ENCODE results near the gene MANF. TPM values are rescaled to one million over a fixed set of nuclear protein-coding genes. Genes with fewer than 3 reads are reported as not detected.
"Not testable (repeated sequence)": the region's sequence is repeated elsewhere in the genome, so short reads cannot be mapped to it uniquely, and the experiment has no call there.

MANF gene
- polyA plus RNA-seq, 3 donors from 2014 or later, result 58.7 to 109 (median 82.4) TPM

DNA sequence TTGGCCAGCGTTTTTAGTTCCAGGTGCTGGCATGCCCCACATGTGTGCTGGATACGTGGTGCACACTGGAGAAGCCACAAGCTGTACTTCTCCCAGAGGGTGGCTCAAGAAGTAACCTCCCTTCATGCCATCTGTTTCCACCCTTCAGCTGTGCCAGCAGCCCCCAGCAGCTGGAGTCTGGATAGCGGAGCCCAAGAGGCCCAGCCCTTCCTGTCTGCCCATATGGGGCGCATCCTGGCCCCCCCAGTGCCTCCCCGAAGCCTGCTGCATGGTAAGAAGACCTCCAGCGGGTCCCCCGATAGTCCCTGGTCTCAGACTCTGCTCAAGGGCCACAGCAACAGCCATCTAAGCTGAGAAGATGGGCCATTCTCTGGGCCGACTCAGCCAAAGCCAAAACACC lies 5.8 kb upstream of the MANF start:
- peaks cover 13% of the 10 kb centered on the region in 2 donors for H3K4me1 Mint-ChIP-seq
- peak overlapping the region in 1 of 6 donors; percentile 71 for H3K27ac Mint-ChIP-seq
- H3K4me3 Mint-ChIP-seq, result no peak overlapping the region
- H3K9me3 Mint-ChIP-seq, result no peaks in the 10 kb centered on the region
- no peak for DNase-seq
- peaks cover 0 to 4% (median 3%) of the 10 kb centered on the region in 3 donors for H3K27me3 Mint-ChIP-seq (ENCODE audit: low read depth in 3 of 3)
- H3K36me3 Mint-ChIP-seq, result peaks cover 0 to 5% (median 0%) of the 10 kb centered on the region in 3 donors

- peaks cover 19% of the 10 kb centered on the region in 2 donors for H3K4me1 Mint-ChIP-seq
- H3K36me3 Mint-ChIP-seq, result peaks cover 0 to 5% (median 0%) of the 10 kb centered on the region in 3 donors
- peak overlapping the region in 1 of 6 donors; percentile 34 for H3K27ac Mint-ChIP-seq
- no peaks in the 10 kb centered on the region for H3K9me3 Mint-ChIP-seq
- H3K27me3 Mint-ChIP-seq (ENCODE audit: low read depth in 3 of 3), result peaks cover 3 to 9% (median 8%) of the 10 kb centered on the region in 3 donors
- H3K4me3 Mint-ChIP-seq, result no peak overlapping the region
- no peak for DNase-seq
These were observed 5.2 kb upstream of the MANF start for GRCh38 chr3:51379746-51380455.

- H3K36me3 Mint-ChIP-seq, result peaks cover 0 to 2% (median 0%) of the 10 kb centered on the region in 3 donors
- H3K27ac Mint-ChIP-seq, result no peak overlapping the region
- no peak for DNase-seq
- H3K9me3 Mint-ChIP-seq, result no peaks in the 10 kb centered on the region
- H3K27me3 Mint-ChIP-seq (ENCODE audit: low read depth in 3 of 3), result peaks cover 5 to 16% (median 14%) of the 10 kb centered on the region in 3 donors
- H3K4me3 Mint-ChIP-seq, result no peak overlapping the region
- H3K4me1 Mint-ChIP-seq, result peaks cover 23 to 25% of the 10 kb centered on the region in 2 donors
These were observed 4.3 kb upstream of the MANF start for GRCh38 chr3:51380601-51381332.

GRCh38 chr3:51381333-51381705 lies 3.8 kb upstream of the MANF start:
- Mint-ChIP-seq H3K4me1 (peaks cover 29 to 30% of the 10 kb centered on the region in 2 donors), H3K4me3 (no peak overlapping the region), H3K27ac (no peak overlapping the region), H3K36me3 (peaks cover 0 to under 1% (median under 1%) of the 10 kb centered on the region in 3 donors), H3K9me3 (no peaks in the 10 kb centered on the region), H3K27me3 (ENCODE audit: low read depth in 3 of 3) (peaks cover 7 to 20% (median 16%) of the 10 kb centered on the region in 3 donors)
- no peak for DNase-seq

GRCh38 chr3:51382076-51382745 lies 2.9 kb upstream of the MANF start:
- Mint-ChIP-seq H3K4me1 (peaks cover 35 to 38% of the 10 kb centered on the region in 2 donors), H3K27me3 (ENCODE audit: low read depth in 3 of 3) (peaks cover 7 to 21% (median 12%) of the 10 kb centered on the region in 3 donors), H3K9me3 (no peaks in the 10 kb centered on the region), H3K4me3 (no peak overlapping the region), H3K36me3 (peaks cover 0 to 4% (median 4%) of the 10 kb centered on the region in 3 donors), H3K27ac (no peak overlapping the region)
- DNase-seq, result no peak

GRCh38 chr3:51382947-51383578 lies 2.0 kb upstream of the MANF start:
- Mint-ChIP-seq H3K9me3 (no peaks in the 10 kb centered on the region), H3K4me1 (peaks cover 42 to 44% of the 10 kb centered on the region in 2 donors), H3K27me3 (ENCODE audit: low read depth in 3 of 3) (peaks cover 7 to 21% (median 12%) of the 10 kb centered on the region in 3 donors), H3K27ac (peak overlapping the region; percentile 71 to 100 (median 99)), H3K36me3 (peaks cover 0 to 10% (median 9%) of the 10 kb centered on the region in 3 donors), H3K4me3 (peak overlapping the region; percentile 39 to 99 (median 95))
- no peak for DNase-seq

- peak in 2 of 3 donors; percentile 16 to 21 for DNase-seq
- peaks cover 7 to 21% (median 12%) of the 10 kb centered on the region in 3 donors for H3K27me3 Mint-ChIP-seq (ENCODE audit: low read depth in 3 of 3)
- peaks cover 0 to 11% (median 10%) of the 10 kb centered on the region in 3 donors for H3K36me3 Mint-ChIP-seq
These were observed 901 bp upstream of the MANF start for GRCh38 chr3:51384055-51384725.

GRCh38 chr3:51385621-51386091 lies 565 bp downstream of the MANF start:
- no peaks in the 10 kb centered on the region for H3K9me3 Mint-ChIP-seq
- peaks cover 0 to 15% (median 12%) of the 10 kb centered on the region in 3 donors for H3K36me3 Mint-ChIP-seq
- peak overlapping the region; percentile 94 to 99 (median 98) for H3K27ac Mint-ChIP-seq
- H3K4me1 Mint-ChIP-seq, result peaks cover 60 to 66% of the 10 kb centered on the region in 2 donors
- no peak for DNase-seq
- H3K27me3 Mint-ChIP-seq (ENCODE audit: low read depth in 3 of 3), result peaks cover 7 to 20% (median 12%) of the 10 kb centered on the region in 3 donors
- H3K4me3 Mint-ChIP-seq, result peak overlapping the region; percentile 88 to 99 (median 99)

More at GRCh38 chr3:51384055-51384725, 901 bp upstream of the MANF start:
- Mint-ChIP-seq H3K9me3 (no peaks in the 10 kb centered on the region), H3K4me3 (peak overlapping the region; percentile 95 to 99 (median 99)), H3K27ac (peak overlapping the region; percentile 97 to 100 (median 99)), H3K4me1 (peaks cover 49 to 54% of the 10 kb centered on the region in 2 donors)

DNA sequence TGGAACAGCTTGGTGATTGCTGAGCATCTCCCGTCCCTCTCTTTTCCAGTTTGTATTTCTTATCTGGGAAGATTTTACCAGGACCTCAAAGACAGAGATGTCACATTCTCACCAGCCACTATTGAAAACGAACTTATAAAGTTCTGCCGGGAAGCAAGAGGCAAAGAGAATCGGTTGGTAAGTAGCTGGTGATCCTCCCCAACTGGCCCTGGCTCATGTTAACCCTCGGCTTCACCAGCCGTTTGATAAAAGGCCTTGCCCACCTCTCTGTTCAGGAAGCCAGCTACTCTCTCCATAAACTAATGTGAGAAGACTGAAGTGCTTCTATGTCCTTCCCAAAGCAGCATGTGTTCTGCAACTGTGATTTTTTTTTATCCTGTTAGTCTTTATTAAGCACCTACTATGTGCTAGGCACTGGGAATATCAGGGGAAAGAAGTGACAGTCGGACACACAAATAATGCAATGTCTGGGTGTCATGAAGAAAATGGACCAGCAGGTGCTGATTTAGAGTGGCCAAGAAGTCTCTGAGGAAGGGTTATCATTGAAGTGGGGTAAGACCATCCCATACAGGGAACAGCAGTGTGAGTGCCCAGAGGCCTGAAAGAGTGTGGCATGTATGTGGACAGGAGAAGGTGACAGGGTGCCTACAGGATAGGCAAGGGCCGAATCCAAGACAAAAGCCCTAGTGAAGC lies 1.2 kb downstream of the MANF start:
- H3K27ac Mint-ChIP-seq, result peak overlapping the region; percentile 94 to 99 (median 98)
- peaks cover 0 to 15% (median 12%) of the 10 kb centered on the region in 3 donors for H3K36me3 Mint-ChIP-seq
- no peak for DNase-seq
- H3K4me3 Mint-ChIP-seq, result peak overlapping the region; percentile 88 to 99 (median 99)
- H3K9me3 Mint-ChIP-seq, result no peaks in the 10 kb centered on the region
- peaks cover 63 to 68% of the 10 kb centered on the region in 2 donors for H3K4me1 Mint-ChIP-seq
- peaks cover 9 to 23% (median 16%) of the 10 kb centered on the region in 3 donors for H3K27me3 Mint-ChIP-seq (ENCODE audit: low read depth in 3 of 3)

DNA sequence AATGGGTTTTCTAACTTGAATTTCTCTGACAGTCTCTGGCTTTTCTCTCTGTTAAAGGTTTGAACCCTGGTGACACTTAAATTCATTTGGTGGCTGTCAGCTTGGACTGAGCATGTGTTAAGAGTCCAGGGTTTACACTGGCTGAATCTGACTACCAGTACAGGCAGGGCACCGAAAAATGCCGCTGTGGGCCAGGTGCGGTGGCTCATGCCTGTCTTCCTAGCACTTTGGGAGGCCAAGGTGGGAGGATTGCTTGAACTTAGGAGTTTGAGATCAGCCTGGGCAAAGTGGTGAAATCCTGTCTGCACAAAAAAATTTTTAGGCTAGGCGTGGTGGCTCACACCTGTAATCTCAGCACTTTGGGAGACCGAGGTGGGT lies 1.8 kb downstream of the MANF start:
- H3K36me3 Mint-ChIP-seq, result peaks cover 0 to 15% (median 12%) of the 10 kb centered on the region in 3 donors
- H3K4me3 Mint-ChIP-seq, result peak overlapping the region; percentile 88 to 99 (median 99)
- H3K9me3 Mint-ChIP-seq, result no peaks in the 10 kb centered on the region
- peak overlapping the region; percentile 94 to 99 (median 98) for H3K27ac Mint-ChIP-seq
- peaks cover 65 to 68% of the 10 kb centered on the region in 2 donors for H3K4me1 Mint-ChIP-seq
- H3K27me3 Mint-ChIP-seq (ENCODE audit: low read depth in 3 of 3), result peaks cover 9 to 23% (median 16%) of the 10 kb centered on the region in 3 donors
- no peak for DNase-seq

DNA sequence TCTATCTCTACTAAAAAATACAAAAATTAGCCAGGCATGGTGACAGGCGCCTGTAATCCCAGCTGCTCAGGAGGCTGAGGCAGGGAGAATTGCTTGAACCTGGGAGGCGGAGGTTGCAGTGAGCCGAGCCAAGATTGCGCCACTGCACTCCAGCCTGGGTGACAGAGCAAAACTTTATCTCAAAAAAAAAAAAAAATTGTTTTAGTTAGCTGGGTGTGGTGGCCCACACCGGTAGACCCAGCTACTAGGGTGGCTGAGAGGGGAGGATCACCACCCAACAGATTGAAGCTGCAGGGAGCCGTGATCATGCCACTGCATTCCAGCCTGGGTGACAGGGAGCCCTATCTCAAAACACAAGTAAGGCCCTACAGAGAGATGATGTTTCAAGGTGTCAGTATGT lies 2.2 kb downstream of the MANF start:
- peaks cover 9 to 23% (median 16%) of the 10 kb centered on the region in 3 donors for H3K27me3 Mint-ChIP-seq (ENCODE audit: low read depth in 3 of 3)
- H3K9me3 Mint-ChIP-seq, DNase-seq: not testable (repeated sequence)
- peaks cover 0 to 15% (median 12%) of the 10 kb centered on the region in 3 donors for H3K36me3 Mint-ChIP-seq
- H3K4me3 Mint-ChIP-seq, result peak overlapping the region in 3 of 5 donors; percentile 12 to 99 (median 36)
- H3K27ac Mint-ChIP-seq, result peak overlapping the region in 2 of 6 donors; percentile 28 to 99
- peaks cover 65 to 69% of the 10 kb centered on the region in 2 donors for H3K4me1 Mint-ChIP-seq

Data from immature natural killer cell (primary cell).